Calu3 (cell line): Measurements from ENCODE around the gene EHMT1. TPM values are rescaled to one million over a fixed set of nuclear protein-coding genes. Genes with fewer than 3 reads are reported as not detected.

ENCODE experiments used
- BruUV-seq: library from RNA; stranded (reverse); fragments of 400-500 nt; replicated peaks from 2 replicates; lab custom pipeline; 2021; lab: Mats Ljungman, UMichigan
- CTCF ChIA-PET: fragments of 300-600 bp; sonication (Branson Sonifier 250); formaldehyde crosslinking; loops from one replicate; lab custom pipeline; 2022; ENCODE audit warnings: antibody characterized with exemption; lab: Charles Lee
- DNase-seq: peaks from one replicate; pipeline ENCODE4 v3.0.0; 2022
- H3K27ac Mint-ChIP-seq: one replicate; pipeline ENCODE4 v1.8.0; 2022; ENCODE audit warnings: mixed read lengths; ENCODE audit not compliant: unreplicated experiment
- H3K27me3 Mint-ChIP-seq: one replicate; pipeline ENCODE4 v1.8.0; 2022; ENCODE audit warnings: mixed read lengths; ENCODE audit not compliant: unreplicated experiment
- H3K36me3 Mint-ChIP-seq: one replicate; pipeline ENCODE4 v1.8.0; 2022; ENCODE audit warnings: mild to moderate bottlenecking, moderate library complexity, mixed read lengths; ENCODE audit not compliant: insufficient read depth, unreplicated experiment
- H3K4me1 Mint-ChIP-seq: one replicate; pipeline ENCODE4 v1.8.0; 2022; ENCODE audit warnings: mild to moderate bottlenecking, low read depth, mixed read lengths; ENCODE audit not compliant: unreplicated experiment
- H3K4me3 Mint-ChIP-seq: one replicate; pipeline ENCODE4 v1.8.0; 2022; ENCODE audit warnings: mild to moderate bottlenecking, low read depth, moderate library complexity, mixed read lengths; ENCODE audit not compliant: unreplicated experiment
- H3K9me3 Mint-ChIP-seq: one replicate; pipeline ENCODE4 v1.8.0; 2022; ENCODE audit warnings: low read depth, mixed read lengths; ENCODE audit not compliant: unreplicated experiment
- intact Hi-C: fragments of 100-400 bp; cut with micrococcal nuclease; formaldehyde crosslinking; loops from one replicate; pipeline ENCODE4 v1.10.0; 2022; ENCODE audit not compliant: unreplicated experiment
- total RNA-seq: library from RNA; stranded (reverse); gene quantifications from 2 replicates; pipeline ENCODE4 v1.2.3, GENCODE V29; 2022
- TF ChIP-seq, protein P1 (sequence below): fragments of 200-600 bp; IDR thresholded peaks from one replicate; pipeline ENCODE4 v1.8.0; 2022; ENCODE audit warnings: antibody characterized with exemption; ENCODE audit not compliant: unreplicated experiment

Gene EHMT1
- total RNA-seq, 1 experiment from 2014 or later = 56.0 TPM

DNA sequence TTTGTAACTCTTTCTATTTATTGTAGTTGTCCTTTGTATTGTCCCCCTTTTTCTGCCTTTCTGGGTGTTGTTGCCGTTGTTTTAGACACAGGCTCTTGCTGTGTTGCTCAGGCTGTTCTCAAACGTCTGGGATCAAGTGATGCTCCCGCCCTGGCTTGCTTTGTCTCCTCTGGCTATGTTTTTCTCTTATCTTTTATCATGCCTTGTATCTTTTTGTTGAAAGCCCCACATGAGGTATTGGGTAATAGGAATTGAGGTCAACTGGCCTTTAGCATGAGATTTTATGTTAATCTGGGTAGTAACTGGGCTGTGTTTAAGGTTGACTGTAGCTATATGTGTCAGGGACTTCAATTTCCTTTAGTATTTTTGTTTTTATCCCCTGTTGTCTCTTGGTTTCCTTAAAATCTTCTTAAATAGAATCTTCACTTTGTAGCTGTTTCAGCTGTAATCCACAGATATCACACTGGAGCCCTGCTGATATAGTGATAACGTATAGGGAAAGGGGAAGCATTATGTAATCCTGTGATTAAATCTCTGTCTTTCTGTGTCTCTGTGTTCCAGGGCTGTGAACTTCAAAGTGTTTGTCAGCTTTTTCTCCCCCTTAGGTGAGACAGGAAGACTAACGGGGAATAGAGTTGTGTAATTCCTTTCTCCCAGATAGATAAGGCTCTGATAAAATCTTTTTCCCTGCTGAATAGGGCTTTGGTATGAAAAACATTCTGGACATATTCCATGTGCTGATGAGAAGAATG is 232.9 kb downstream of the EHMT1 start:
- intact Hi-C loops = no loop called here
- DNase-seq = no peak
- no TSS peak for BruUV-seq

DNA sequence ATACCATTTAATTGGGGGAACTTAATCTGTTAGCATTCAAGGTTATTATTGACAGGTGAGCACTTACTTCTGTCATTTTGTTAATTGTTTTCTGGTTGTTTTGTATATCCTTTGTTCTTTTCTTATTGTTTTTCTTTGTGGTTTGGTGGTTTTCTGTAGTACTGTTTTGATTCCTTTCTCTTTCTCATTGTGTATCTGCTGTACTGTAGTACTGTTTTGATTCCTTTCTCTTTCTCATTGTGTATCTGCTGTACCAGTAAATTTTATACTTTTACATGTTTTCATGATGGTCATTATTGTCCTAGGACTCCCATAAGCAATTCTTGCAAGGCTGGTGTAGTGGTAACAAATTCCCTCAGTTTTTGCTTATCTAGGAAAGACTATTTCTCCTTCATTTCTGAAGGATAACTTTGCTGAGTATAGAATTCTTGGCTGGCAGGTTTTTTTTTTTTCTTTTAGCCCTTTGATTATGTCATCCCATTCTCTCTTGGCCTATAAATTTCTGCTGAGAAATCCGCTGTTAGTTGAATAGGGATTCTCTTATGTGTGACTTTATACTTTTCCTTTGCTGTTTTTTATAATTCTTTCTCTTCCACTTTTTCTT is 234.7 kb downstream of the EHMT1 start:
- Mint-ChIP-seq H3K4me3 (no peak overlapping the region), H3K27ac (no peak overlapping the region), H3K27me3 (no peaks in the 10 kb centered on the region), H3K4me1 (no peaks in the 10 kb centered on the region), H3K36me3 (no peaks in the 10 kb centered on the region), H3K9me3 (peaks cover 3% of the 10 kb centered on the region)
- TF ChIP-seq, protein P1, sequence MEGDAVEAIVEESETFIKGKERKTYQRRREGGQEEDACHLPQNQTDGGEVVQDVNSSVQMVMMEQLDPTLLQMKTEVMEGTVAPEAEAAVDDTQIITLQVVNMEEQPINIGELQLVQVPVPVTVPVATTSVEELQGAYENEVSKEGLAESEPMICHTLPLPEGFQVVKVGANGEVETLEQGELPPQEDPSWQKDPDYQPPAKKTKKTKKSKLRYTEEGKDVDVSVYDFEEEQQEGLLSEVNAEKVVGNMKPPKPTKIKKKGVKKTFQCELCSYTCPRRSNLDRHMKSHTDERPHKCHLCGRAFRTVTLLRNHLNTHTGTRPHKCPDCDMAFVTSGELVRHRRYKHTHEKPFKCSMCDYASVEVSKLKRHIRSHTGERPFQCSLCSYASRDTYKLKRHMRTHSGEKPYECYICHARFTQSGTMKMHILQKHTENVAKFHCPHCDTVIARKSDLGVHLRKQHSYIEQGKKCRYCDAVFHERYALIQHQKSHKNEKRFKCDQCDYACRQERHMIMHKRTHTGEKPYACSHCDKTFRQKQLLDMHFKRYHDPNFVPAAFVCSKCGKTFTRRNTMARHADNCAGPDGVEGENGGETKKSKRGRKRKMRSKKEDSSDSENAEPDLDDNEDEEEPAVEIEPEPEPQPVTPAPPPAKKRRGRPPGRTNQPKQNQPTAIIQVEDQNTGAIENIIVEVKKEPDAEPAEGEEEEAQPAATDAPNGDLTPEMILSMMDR = no peak
- intact Hi-C loops = no loop called here
- no peak for DNase-seq
- CTCF ChIA-PET = no interaction called here
- no TSS peak for BruUV-seq

More for the DNA sequence above, 232.9 kb downstream of the EHMT1 start:
- H3K4me3 Mint-ChIP-seq = no peak overlapping the region
- TF ChIP-seq, protein P1 = no peak
- H3K9me3 Mint-ChIP-seq = peaks cover 3% of the 10 kb centered on the region
- H3K4me1 Mint-ChIP-seq = no peaks in the 10 kb centered on the region
- H3K36me3 Mint-ChIP-seq = no peaks in the 10 kb centered on the region
- no peak overlapping the region for H3K27ac Mint-ChIP-seq
- H3K27me3 Mint-ChIP-seq = no peaks in the 10 kb centered on the region
- CTCF ChIA-PET = no interaction called here

DNA sequence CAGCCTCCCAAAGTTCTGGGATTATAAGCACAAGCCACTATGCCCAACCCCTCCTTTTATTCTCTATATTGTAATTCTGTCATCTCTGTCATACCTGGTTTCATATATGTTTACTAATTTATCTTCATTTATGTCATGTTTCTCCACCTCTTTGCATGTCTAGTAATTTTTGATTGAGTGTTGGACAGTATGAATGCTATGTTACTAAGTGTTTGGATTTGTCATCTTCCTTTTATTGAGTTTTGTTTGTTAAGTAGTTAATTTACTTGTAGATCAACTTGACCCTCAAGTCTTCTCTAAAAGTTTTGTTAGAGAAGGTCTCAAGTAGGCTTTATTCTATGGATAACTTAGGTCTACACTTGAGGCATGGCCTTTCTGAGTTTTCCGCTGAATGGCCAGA is 241.6 kb downstream of the EHMT1 start:
- Mint-ChIP-seq H3K9me3 (peaks cover 10% of the 10 kb centered on the region), H3K4me3 (no peak overlapping the region), H3K4me1 (no peaks in the 10 kb centered on the region), H3K27me3 (peaks cover 10% of the 10 kb centered on the region), H3K27ac (no peak overlapping the region), H3K36me3 (peaks cover 5% of the 10 kb centered on the region)
- intact Hi-C loops = no loop called here
- DNase-seq = no peak
- CTCF ChIA-PET = no interaction called here
- BruUV-seq = no TSS peak
- TF ChIP-seq, protein P1 = no peak

DNA sequence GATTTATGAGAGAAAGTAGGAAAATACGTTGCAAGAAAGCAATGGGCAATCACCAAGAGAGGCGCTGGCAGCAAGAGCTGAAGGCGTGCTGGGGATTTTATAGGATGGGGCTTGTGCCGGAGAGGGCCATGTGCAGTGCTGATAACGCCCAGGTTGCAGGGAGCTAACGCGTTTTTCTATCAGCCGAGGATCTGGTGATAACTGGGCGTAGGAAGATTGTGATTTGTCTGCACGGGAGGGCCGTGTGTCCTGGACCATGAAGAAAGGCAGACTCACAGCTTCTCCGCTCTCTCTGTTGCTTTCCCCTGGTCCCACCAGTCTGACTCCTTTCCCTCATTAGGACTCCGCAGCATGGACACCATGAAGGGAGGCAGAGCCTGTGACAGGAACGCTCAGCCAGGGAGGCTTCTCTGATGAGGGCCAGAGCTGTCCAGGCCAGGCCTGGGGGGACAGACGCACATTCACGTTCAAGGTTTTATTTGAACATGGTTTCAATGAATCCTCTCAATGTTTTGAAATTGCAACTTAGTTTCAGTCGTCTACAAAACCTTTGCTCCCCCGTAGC is 246.9 kb downstream of the EHMT1 start:
- no peak for DNase-seq
- BruUV-seq = no TSS peak
- CTCF ChIA-PET = interaction anchor here (0.6 kb wide), 1 partner anchor 443 kb away, joined by 3 read pairs; the partner anchor contains the start of genes EXD3 and NOXA1
- no peak overlapping the region for H3K4me3 Mint-ChIP-seq
- H3K36me3 Mint-ChIP-seq = no peaks in the 10 kb centered on the region
- TF ChIP-seq, protein P1 = no peak
- H3K4me1 Mint-ChIP-seq = no peaks in the 10 kb centered on the region
- no peak overlapping the region for H3K27ac Mint-ChIP-seq
- H3K9me3 Mint-ChIP-seq = peaks cover 7% of the 10 kb centered on the region
- intact Hi-C loops = no loop called here
- peaks cover 47% of the 10 kb centered on the region for H3K27me3 Mint-ChIP-seq
